ENCODE measurements around the gene FAM83E.

FAM83E gene

DNA sequence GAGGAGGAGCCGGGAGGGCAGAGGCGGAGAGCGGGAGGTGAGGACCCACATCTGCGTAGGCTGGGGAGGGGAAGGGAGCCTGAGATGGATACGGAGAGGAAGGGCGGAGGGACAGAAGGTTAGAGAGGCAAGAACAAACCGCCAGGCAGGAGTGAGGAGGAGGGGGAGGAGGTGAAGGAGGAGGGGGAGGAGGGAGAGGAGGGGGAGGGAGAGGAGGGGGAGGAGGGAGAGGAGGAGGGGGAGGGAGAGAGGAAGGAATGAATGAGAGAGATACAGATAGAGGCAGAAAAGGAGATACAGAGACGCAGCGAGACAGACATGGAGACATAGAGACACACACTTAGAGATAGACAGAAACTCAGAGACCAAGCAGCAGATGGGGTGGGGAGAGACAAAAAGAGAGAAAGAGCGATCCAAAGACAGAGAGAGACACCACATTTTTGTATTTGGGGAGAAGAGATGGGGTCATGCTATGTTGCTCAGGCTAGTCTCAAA is 31.9 kb upstream of the FAM83E start:
- Histone ChIP-seq H3K4me3 (peak overlapping the region; percentile 90), H3K27ac (peak overlapping the region; percentile 80 to 92)
- TF ChIP-seq, protein P1, sequence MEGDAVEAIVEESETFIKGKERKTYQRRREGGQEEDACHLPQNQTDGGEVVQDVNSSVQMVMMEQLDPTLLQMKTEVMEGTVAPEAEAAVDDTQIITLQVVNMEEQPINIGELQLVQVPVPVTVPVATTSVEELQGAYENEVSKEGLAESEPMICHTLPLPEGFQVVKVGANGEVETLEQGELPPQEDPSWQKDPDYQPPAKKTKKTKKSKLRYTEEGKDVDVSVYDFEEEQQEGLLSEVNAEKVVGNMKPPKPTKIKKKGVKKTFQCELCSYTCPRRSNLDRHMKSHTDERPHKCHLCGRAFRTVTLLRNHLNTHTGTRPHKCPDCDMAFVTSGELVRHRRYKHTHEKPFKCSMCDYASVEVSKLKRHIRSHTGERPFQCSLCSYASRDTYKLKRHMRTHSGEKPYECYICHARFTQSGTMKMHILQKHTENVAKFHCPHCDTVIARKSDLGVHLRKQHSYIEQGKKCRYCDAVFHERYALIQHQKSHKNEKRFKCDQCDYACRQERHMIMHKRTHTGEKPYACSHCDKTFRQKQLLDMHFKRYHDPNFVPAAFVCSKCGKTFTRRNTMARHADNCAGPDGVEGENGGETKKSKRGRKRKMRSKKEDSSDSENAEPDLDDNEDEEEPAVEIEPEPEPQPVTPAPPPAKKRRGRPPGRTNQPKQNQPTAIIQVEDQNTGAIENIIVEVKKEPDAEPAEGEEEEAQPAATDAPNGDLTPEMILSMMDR (IDR thresholded peaks at IDR 0.05), result no peak
- no peak for DNase-seq (ENCODE audit: low spot score)

DNA sequence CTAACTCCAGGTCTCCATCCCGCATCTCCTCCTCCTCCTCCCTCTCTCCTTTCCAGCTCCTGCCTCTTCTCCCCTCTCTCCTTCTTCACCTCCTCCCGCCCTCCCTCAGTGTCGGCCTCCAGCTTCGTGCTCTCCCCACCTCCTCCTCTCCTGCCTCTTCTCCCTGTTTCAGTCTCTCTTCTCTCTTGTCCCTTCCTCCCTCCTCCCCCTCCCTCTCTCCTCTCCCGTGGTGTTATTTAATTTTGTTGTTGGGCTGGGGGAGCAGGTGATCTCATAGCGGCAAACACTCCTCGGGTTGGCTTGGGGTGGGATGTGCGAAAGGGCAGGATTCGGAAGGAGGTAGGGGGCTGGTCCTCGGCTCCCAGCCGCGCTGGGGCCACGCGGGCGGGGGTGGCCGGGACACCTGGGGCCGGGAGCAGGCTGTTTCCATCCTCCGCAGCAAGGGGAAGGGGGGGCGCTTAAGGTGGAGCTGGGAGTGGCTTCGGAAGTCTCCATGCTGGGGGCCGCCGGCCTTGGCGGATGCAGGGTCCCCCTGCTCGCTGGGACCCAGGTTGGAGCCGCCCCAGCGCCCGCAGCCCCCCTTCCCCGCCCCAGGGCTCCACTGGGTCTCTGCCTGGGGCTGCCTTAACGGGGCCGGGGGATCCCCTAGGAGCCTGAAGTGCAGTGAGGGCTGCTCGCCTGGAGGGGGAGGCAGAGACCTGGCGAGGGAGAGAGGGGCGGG is 31.3 kb upstream of the FAM83E start, which contains the start of gene CA11:
CA11 (minus strand) TSS at position 187 of the 721 bp plus-strand sequence. CDS start 555 bp downstream, outside the sequence.
- TF ChIP-seq, protein P1 (IDR thresholded peaks at IDR 0.05), result peak; percentile 95
- Histone ChIP-seq H3K4me3 (peak within 1 kb of the TSS; percentile 90), H3K27ac (peak within 1 kb of the TSS; percentile 80 to 92)
- peak; percentile 92 for DNase-seq (ENCODE audit: low spot score)

DNA sequence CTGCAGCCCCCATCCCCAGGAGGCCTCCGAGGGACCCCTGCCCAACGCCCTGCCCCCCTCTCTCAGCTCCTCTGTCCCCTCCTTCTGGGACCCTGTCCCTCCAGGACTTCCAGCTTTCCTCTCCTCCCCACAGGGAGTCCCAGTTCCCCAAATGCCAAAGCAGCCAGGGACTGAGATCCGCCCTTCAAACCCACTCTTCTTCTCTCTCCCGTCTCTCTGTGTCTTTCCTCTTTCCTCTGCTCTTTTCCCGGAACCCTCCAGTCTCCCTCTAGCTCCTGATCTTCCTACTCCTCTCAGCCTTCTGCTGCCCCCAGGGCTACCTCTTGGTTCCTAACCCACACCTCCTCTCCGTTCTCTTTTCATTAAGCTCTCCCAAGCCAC is 30.7 kb upstream of the FAM83E start:
- TF ChIP-seq, protein P1 (IDR thresholded peaks at IDR 0.05), result no peak
- no peak for DNase-seq (ENCODE audit: low spot score)
- Histone ChIP-seq H3K4me3 (peak overlapping the region; percentile 90), H3K27ac (peak overlapping the region; percentile 80 to 92)

DNA sequence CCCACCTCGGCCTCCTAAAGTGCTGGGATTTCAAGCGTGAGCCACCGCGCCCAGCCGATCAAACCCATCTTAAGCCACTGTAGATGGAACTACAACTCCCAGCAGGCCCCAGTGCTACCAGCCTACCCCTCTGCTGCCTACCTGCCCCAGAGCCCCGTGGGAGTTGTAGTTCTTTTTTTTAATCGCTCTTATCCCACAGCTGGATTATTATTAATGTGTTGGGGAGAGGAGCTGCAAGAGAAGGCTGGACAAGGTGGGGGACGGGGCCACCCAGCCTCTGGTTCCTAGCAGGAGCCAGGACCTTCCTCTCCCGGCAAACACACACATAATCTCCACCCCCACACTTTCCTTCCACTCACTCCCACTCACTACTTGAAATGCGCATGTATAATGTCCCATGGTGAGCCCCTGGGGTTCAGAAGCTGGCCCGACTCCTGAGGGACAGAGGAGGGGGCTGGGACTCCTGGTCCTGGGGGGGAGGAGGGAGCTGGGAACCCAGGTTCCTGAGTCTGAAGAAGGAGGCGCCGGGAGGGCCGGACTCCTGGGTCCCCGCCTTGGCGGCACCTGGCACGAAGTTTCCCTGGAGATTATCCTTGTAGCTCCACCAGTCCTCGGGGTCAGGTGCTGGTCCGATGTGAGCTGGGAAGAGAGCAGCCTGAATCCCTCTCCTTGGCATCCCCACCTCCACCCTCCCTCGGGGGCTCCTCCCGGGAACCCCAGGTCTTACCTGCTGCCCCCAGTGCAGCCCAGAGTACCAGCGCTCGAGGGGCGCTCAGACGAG is 30.2 kb upstream of the FAM83E start:
- DNase-seq (ENCODE audit: low spot score), result peak; percentile 84
- peak overlapping the region; percentile 80 to 92 for H3K27ac ChIP-seq
- TF ChIP-seq, protein P1 (IDR thresholded peaks at IDR 0.05), result no peak
- peak overlapping the region; percentile 90 for H3K4me3 ChIP-seq

DNA sequence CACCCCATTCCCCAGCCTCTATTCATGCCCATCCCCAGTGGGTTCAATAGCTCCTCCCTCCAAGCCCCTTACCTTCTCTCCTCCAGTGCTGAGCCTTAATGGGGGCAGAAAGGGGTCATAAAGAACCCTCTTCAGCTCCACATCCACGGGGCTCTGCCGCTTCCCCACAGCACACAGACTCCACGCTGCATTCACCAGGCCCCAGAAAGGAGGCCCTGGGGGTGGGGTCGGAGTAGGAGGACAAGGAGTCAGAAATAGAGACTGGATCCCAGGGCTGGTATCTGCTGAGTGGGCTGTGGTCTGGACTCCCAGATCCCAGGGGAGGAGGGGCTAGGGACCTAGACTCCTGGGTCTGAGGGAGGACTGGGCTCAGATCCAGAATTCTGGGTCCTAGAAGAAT is 29.5 kb upstream of the FAM83E start:
- TF ChIP-seq, protein P1 (IDR thresholded peaks at IDR 0.05), result no peak
- no peak overlapping the region for H3K27ac ChIP-seq
- no peak for DNase-seq (ENCODE audit: low spot score)

DNA sequence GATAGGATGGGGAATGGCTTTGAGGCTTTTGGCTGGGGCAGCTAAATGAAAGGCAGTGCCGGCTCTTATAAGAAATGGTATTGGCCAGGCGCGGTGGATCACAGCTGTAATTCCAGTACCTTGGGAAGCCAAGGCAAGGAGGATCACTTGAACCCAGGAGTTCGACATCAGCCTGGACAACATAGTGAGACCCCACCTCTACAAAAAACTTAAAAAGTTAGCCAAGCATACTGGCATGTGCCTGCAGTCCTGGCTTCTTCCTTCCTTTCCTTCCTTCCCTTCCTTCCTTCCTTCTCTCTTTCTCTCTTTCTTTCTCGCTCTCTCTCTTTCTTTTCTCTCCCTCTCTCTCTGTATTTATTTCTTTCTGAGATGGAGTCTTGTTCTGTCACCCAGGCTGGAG is 28.0 kb upstream of the FAM83E start:
- Histone ChIP-seq H3K27ac (no peak overlapping the region), H3K4me3 (no peak overlapping the region)
- TF ChIP-seq, protein P1 (IDR thresholded peaks at IDR 0.05), result no peak
- DNase-seq (ENCODE audit: low spot score), result no peak

More for the DNA sequence above, 29.5 kb upstream of the FAM83E start:
- no peak overlapping the region for H3K4me3 ChIP-seq

All from coronary artery (tissue), 2 donors.